Naive B cell (primary cell): ENCODE measurements around the gene CNTLN. TPM values are rescaled to one million over a fixed set of nuclear protein-coding genes. Genes with fewer than 3 reads are reported as not detected.
A peak's percentile ranks its signal among the peaks of the same experiment; 100 is the strongest.

Experiments
- ATAC-seq, 2 donors: fragments of 150-1000 bp; cut with Tn5 transposase; 2 replicates each; pipeline ENCODE4 v1.10.0; 2021; ENCODE audit warnings: low read depth in 2 of 2, mild to moderate bottlenecking in 2 of 2, moderate library complexity in 2 of 2
- DNase-seq: peaks from one replicate; pipeline ENCODE4 v3.0.0; 2022
- H3K27ac Mint-ChIP-seq, 6 donors: one replicate each; pipeline ENCODE4 v1.8.0; 2020 to 2022; ENCODE audit warnings: mild to moderate bottlenecking in 6 of 6, mixed read lengths in 6 of 6, moderate library complexity in 5 of 6, inconsistent platforms in 2 of 6
- H3K27me3 Mint-ChIP-seq, 3 donors: one replicate each; pipeline ENCODE4 v1.8.0; 2021 to 2022; ENCODE audit warnings: mixed read lengths in 3 of 3, mild to moderate bottlenecking in 1 of 3
- H3K36me3 Mint-ChIP-seq, 2 donors: one replicate each; pipeline ENCODE4 v1.8.0; 2020 to 2022; ENCODE audit warnings: mixed read lengths in 2 of 2, inconsistent platforms in 1 of 2, mild to moderate bottlenecking in 1 of 2
- H3K4me1 Mint-ChIP-seq, 3 donors: one replicate each; pipeline ENCODE4 v1.8.0; 2020 to 2022; ENCODE audit warnings: mixed read lengths in 3 of 3, inconsistent platforms in 1 of 3, mild to moderate bottlenecking in 1 of 3, moderate library complexity in 1 of 3
- H3K4me3 Mint-ChIP-seq, 8 donors: one replicate each; pipeline ENCODE4 v1.8.0; 2020 to 2022; ENCODE audit warnings: mild to moderate bottlenecking in 8 of 8, mixed read lengths in 8 of 8, moderate library complexity in 8 of 8, inconsistent platforms in 2 of 8
- H3K9me3 Mint-ChIP-seq, 7 donors: one replicate each; pipeline ENCODE4 v1.8.0; 2020 to 2022; ENCODE audit warnings: mixed read lengths in 7 of 7, mild to moderate bottlenecking in 5 of 7, inconsistent platforms in 2 of 7, moderate library complexity in 1 of 7
- polyA plus RNA-seq, 6 donors: library from polyadenylated mRNA; unstranded; fragments of 300-500 nt; fragmentation: Illumina TruSeq; gene quantifications; one replicate each; pipeline ENCODE4 v1.2.3, GENCODE V29; 2021; ENCODE audit warnings: low read depth in 6 of 6

The CNTLN gene
- polyA plus RNA-seq, 6 donors from 2014 or later, result 0.07 TPM; not detected in 5

DNA sequence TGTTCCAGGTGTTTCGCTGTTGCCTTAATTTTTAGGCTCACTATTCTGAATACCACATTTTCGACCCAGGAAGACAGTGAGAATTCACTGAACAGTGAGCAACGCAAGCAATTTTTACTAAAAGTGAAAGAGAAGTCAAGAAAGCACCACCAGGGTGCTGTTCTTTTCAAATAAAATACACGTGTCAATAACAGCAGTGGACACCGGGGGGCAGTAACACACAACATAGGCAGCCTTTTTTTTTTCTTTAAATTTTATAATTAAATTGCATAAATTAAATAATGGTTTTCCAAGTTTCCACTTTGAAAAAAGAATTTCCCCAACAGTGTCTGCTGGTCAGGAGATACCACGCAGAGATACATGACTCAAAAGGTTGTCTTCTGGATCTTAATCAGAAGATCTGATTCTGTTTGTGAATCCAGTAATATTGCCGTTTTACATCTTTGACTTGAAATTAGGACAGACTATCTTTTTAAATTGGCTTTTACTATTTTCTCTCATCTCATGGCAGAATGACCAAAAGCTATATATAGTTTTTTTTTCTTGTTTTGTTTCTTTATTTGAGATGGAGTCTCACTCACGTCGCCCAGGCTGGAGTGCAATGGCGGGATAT lies 396.9 kb downstream of the CNTLN start:
- DNase-seq (no peak), ATAC-seq (no peak)
- no peak overlapping the region for H3K4me3 Mint-ChIP-seq
- H3K27me3 Mint-ChIP-seq, result no peaks in the 10 kb centered on the region
- no peak overlapping the region for H3K27ac Mint-ChIP-seq
- peaks cover 0 to 2% (median 0%) of the 10 kb centered on the region in 7 donors for H3K9me3 Mint-ChIP-seq
- no peaks in the 10 kb centered on the region for H3K36me3 Mint-ChIP-seq
- no peaks in the 10 kb centered on the region for H3K4me1 Mint-ChIP-seq

GRCh38 chr9:17532461-17532860 lies 397.6 kb downstream of the CNTLN start:
- Mint-ChIP-seq H3K36me3 (no peaks in the 10 kb centered on the region), H3K27ac (no peak overlapping the region), H3K9me3 (peaks cover 0 to 4% (median 0%) of the 10 kb centered on the region in 7 donors), H3K27me3 (no peaks in the 10 kb centered on the region), H3K4me1 (no peaks in the 10 kb centered on the region), H3K4me3 (no peak overlapping the region)
- ATAC-seq (no peak), DNase-seq (no peak)

GRCh38 chr9:17535176-17535575 lies 400.3 kb downstream of the CNTLN start:
- Mint-ChIP-seq H3K9me3 (peaks cover 0 to 4% (median 0%) of the 10 kb centered on the region in 7 donors), H3K36me3 (no peaks in the 10 kb centered on the region), H3K27me3 (no peaks in the 10 kb centered on the region), H3K4me3 (no peak overlapping the region), H3K27ac (peak overlapping the region in 1 of 6 donors; percentile 22), H3K4me1 (no peaks in the 10 kb centered on the region)
- DNase-seq (no peak), ATAC-seq (no peak)

- Mint-ChIP-seq H3K9me3 (peaks cover 0 to 8% (median 3%) of the 10 kb centered on the region in 7 donors), H3K27ac (no peak overlapping the region), H3K4me1 (no peaks in the 10 kb centered on the region), H3K36me3 (no peaks in the 10 kb centered on the region), H3K4me3 (no peak overlapping the region), H3K27me3 (no peaks in the 10 kb centered on the region)
- ATAC-seq, result no peak
- no peak for DNase-seq
Observed at GRCh38 chr9:17536027-17536426, 401.2 kb downstream of the CNTLN start.

GRCh38 chr9:17551023-17551422 lies 416.2 kb downstream of the CNTLN start:
- no peaks in the 10 kb centered on the region for H3K4me1 Mint-ChIP-seq
- no peaks in the 10 kb centered on the region for H3K36me3 Mint-ChIP-seq
- ATAC-seq (no peak), DNase-seq (no peak)
- no peaks in the 10 kb centered on the region for H3K27me3 Mint-ChIP-seq
- H3K9me3 Mint-ChIP-seq, result peaks cover 0 to 25% (median 18%) of the 10 kb centered on the region in 7 donors
- no peak overlapping the region for H3K4me3 Mint-ChIP-seq
- H3K27ac Mint-ChIP-seq, result no peak overlapping the region
